Measurements from ENCODE around the gene LTBP4.
A peak's percentile ranks its signal among the peaks of the same experiment; 100 is the strongest.
"Not testable (repeated sequence)": the region's sequence is repeated elsewhere in the genome, so short reads cannot be mapped to it uniquely, and the experiment has no call there.

LTBP4 gene, protein sequence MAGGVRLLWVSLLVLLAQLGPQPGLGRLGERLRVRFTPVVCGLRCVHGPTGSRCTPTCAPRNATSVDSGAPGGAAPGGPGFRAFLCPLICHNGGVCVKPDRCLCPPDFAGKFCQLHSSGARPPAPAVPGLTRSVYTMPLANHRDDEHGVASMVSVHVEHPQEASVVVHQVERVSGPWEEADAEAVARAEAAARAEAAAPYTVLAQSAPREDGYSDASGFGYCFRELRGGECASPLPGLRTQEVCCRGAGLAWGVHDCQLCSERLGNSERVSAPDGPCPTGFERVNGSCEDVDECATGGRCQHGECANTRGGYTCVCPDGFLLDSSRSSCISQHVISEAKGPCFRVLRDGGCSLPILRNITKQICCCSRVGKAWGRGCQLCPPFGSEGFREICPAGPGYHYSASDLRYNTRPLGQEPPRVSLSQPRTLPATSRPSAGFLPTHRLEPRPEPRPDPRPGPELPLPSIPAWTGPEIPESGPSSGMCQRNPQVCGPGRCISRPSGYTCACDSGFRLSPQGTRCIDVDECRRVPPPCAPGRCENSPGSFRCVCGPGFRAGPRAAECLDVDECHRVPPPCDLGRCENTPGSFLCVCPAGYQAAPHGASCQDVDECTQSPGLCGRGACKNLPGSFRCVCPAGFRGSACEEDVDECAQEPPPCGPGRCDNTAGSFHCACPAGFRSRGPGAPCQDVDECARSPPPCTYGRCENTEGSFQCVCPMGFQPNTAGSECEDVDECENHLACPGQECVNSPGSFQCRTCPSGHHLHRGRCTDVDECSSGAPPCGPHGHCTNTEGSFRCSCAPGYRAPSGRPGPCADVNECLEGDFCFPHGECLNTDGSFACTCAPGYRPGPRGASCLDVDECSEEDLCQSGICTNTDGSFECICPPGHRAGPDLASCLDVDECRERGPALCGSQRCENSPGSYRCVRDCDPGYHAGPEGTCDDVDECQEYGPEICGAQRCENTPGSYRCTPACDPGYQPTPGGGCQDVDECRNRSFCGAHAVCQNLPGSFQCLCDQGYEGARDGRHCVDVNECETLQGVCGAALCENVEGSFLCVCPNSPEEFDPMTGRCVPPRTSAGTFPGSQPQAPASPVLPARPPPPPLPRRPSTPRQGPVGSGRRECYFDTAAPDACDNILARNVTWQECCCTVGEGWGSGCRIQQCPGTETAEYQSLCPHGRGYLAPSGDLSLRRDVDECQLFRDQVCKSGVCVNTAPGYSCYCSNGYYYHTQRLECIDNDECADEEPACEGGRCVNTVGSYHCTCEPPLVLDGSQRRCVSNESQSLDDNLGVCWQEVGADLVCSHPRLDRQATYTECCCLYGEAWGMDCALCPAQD (N-terminal part only)

DNA sequence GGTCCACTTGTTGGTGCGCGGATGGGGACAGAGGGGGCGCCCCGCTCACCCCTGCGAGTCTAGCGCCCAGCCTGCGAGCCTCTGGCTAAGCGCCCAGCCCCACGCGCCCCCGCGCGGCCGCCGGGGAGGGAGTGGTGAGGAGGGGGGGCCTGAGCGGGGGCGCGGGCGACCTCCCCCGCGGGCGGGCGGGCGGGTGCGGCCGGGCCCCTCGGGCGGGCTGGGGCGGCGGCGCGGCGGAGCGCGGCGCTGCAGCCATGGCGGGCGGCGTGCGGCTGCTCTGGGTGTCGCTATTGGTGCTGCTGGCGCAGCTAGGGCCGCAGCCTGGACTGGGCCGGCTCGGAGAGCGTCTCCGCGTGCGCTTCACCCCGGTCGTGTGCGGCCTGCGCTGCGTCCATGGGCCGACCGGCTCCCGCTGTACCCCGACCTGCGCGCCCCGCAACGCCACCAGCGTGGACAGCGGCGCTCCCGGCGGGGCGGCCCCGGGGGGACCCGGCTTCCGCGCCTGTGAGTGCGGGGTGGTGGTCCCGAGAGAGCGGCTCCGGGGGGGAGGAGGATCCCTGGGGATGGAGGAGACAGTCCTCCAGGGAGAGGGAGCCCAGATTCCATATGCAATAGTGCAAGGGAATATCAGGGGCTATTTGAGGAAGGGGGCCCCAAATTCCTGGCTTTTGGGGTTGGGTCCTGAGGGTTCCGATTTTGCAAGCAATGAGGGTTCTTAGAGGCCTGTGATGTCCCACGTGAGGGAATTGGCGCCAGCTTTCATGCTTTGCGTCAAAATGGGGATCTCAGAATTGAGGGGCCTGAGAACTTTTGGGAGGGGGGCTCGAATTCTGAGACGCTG lies at the start of gene LTBP4:
Gene LTBP4 (plus strand): TSS at position 236 of the 841 bp plus-strand sequence. CDS start 19 bp downstream, at position 255.
- no peak for DNase-seq

DNA sequence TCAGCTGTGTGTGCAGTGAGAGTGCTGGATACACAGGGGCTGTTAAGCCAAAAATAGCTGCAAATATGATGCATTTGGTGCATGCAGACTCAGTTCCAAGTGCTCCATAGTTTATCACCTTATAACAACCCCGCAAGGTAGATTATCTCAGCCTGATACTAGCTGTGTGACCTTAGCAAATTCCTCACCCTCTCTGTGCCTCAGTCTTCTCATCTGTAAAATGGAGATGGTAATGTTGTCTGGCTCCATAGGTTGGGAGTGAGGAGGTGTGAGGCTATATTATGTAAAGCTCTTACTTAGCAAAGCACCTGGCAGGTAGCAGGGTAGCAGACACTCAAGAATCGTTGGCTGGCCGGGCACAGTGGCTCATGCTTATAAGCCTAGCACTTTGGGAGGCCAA lies 48.3 kb upstream of the LTBP4 start:
- no peak for DNase-seq

DNA sequence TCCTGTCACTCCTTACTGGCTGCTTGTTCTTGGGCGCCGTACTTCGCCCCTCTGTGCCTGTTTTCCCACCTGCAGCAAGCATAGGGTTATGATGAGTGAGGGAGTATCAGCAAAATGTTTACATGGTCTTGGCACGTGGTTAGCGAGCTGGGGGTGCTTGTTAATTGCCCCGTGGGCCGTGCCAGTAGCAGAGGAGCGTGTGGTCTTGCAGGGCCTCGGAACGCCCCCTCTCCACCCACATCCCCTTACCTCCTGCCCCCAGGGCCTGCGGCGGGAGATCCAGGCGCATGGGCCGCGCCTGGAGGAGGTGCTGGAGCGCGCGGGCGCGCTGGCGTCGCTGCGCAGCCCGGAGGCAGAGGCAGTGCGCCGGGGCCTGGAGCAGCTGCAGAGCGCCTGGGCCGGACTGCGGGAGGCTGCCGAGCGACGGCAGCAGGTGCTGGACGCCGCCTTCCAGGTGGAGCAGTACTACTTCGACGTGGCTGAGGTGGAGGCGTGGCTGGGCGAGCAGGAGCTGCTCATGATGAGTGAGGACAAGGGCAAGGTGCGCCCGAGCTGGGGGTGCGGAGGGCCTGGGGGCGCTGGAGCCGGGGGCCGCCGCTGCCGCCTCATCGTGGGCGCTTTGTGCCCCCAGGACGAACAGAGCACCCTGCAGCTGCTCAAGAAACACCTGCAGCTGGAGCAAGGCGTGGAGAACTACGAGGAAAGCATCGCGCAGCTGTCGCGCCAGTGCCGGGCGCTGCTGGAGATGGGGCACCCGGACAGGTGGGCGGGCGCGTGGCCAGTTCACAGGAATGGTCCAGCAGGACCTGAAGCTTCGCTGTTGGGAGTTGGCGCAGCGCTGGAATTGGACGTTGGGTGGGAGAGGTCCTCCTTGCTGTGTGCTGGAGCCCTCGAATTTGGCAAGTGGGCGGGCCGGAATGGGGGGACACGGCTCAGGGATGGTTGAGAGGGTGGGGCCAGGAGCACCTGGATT lies 47.0 kb upstream of the LTBP4 start:
- no peak for DNase-seq

DNA sequence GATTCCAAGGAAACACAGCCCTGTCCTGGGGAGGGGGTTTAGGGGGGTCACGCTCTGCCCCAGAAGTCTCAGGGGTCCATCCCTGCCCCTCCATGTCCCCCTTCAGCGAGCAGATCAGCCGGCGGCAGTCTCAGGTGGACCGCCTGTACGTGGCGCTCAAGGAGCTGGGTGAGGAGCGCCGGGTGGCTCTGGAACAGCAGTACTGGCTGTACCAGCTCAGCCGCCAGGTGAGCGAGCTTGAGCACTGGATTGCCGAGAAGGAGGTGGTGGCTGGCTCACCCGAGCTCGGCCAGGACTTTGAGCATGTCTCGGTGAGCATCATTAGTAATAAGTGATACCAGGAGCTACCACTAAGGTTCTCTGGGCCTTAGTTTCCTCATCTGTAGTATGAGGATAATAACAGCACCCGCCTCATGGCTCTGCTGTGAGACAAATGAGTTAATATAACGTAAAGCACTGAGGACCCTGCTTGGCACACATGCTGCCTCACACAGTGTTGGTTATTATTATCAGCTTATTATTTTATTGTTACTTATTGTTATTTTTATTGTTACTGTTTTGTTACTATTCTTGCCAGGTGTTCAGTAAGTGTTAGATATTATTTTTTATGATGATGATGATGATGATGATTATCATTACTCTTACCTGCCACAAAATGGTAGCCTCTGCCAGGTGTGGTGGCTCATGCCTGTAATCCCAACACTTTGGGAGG lies 45.0 kb upstream of the LTBP4 start:
- no peak for DNase-seq

DNA sequence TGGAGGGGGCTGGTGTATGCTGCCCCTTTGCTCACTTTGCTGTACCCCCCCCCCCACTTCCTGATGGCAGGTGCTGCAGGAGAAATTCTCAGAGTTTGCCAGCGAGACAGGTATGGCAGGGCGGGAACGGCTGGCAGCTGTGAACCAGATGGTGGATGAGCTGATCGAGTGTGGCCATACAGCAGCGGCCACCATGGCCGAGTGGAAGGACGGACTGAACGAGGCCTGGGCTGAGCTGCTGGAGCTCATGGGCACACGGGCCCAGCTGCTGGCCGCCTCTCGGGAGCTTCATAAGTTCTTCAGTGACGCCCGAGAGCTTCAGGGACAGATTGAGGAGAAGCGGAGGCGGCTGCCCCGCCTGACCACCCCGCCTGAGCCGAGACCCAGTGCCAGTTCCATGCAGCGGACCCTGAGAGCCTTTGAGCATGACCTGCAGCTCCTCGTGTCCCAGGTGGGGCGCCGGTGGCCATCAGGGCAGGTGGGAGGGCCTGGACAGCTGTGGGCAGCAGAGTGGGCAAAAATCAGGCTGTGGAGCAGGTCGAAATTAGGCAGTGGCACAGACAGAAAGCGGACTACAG lies 44.1 kb upstream of the LTBP4 start:
- no peak for DNase-seq

DNA sequence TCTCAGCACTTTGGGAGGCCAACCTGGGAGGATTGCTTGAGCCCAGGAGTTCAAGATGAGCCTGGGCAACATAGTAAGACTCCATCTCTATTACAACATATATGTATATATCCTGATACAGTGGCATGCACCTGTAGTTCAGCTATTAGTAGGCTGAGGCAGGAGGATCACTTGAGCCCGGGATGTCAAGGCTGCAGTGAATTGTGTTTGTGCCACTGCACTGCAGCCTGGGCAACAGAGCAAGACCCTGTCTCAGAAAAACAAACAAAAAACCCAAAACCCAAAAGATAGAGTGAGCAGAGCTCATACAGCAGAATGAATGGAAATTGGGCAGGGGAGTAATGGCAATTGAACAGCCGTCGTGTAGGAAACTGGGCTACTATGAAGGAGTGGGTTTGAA lies 41.8 kb upstream of the LTBP4 start:
- no peak for DNase-seq

DNA sequence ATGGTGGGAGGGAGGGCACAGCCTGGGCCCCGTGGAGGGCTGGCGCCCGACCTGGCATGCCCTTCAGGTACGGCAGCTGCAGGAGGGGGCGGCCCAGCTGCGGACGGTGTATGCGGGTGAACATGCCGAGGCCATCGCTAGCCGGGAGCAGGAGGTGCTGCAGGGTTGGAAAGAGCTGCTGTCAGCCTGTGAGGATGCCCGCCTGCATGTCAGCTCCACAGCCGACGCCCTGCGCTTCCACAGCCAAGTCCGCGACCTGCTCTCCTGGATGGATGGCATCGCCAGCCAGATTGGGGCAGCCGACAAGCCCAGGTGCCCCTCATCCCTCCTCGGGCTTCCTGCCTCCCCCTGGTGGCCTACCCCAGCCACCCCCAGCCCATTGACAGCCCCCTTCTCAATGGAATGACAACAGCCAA lies 41.1 kb upstream of the LTBP4 start:
- DNase-seq, result no peak

DNA sequence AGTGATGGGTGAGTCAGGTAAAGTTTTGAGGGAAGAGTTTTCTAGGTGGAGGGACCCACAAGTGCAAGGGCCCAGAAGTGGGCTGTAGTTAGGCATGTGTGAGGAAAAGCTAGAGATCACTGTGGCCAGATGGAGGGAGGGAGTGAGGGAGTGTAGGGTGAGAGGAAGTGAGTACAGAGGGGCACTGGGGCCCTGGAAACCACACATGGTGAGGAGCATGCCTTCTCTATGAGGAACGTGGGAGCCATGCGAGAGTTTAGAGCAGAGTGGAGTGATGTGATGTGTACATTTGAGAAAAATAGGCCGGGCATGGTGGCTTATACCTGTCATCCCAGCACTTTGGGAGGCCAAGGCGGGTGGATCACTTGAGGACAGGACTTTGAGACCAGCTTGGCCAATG lies 39.2 kb upstream of the LTBP4 start:
- DNase-seq, result no peak

DNA sequence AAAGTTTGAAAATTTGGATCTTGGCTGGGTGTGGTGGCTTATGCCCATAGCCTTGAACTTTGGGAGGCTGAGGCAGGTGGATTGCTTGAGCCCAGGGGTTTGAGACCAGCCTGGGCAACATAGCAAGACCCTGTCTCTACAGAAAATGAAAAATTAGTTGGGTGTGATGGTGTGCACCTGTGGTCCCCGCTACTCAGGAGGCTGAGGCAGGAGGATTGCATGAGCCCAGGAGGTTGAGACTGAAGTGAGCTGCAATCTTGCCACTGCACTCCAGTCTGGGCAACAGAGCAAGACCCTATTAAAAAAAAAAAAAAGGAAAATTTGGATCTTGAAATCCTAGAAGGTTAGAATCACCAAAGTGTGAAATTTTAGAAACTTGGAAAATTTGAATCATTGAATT lies 36.6 kb upstream of the LTBP4 start:
- not testable (repeated sequence) for DNase-seq

DNA sequence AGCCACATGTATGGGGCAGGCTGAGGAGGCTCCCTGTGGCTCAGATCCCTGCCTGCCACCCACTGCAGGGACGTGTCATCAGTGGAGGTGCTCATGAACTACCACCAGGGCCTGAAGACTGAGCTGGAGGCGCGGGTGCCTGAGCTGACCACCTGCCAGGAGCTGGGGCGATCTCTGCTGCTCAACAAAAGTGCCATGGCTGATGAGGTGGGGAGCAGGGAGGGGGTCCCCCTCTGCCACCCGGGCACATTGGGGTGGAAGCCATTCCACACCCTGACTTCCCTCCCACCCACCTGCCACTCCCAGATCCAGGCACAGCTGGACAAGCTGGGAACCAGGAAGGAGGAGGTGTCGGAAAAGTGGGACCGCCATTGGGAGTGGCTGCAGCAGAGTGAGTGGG lies 35.8 kb upstream of the LTBP4 start:
- DNase-seq, result no peak

DNA sequence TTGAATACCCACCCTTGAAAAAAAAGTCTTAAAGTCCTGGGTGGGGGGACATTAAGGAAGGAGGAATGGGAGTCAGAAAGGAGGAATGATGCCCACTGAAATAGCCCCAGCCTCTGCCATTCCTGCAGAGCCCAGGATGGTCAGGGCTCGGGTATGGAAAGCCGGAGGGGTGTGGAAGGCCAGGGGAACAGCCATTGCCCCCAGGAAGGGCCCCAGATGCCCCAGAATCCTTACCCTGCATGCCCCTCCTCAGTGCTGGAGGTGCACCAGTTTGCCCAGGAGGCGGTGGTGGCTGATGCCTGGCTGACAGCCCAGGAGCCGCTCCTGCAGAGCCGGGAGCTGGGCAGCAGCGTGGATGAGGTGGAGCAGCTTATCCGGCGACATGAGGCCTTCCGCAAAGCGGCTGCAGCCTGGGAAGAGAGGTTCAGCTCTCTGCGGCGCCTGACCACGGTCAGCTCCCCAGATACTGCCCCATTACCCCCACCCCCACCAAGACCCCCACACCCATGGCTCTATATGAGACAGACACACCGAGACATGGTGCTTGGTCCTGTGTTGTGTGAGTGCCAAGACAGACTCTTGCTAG lies 35.2 kb upstream of the LTBP4 start:
- DNase-seq, result no peak

DNA sequence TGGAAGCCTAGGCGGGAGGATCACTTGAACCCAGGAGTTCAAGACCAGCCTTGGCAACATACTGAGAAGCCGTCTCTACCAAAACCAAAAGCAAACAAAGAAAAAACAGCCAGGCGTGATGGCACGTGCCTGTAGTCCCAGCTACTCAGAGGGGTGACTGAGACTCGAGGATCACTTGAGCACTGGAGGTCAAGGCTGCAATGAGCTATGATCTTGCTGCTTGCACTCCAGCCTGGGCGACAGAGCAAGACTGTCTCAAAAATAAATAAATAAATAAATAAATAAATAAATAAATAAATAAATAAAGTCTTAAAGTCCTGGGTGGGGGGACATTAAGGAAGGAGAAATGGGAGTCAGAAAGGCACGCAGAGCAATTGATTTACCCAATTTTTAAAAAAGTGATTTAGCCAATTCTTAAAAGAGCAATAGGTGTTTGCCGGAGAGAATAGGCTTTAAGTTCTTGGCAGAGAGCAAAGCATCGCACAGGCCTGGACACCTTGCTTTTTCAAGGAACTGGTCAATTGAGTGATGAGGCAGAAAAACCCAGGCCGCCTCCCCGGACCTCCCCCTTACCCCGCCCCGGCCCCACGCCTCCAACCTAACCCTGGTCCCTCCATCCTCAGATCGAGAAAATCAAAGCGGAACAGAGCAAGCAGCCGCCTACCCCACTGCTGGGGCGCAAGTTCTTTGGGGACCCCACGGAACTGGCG lies 34.0 kb upstream of the LTBP4 start:
- no peak for DNase-seq

DNA sequence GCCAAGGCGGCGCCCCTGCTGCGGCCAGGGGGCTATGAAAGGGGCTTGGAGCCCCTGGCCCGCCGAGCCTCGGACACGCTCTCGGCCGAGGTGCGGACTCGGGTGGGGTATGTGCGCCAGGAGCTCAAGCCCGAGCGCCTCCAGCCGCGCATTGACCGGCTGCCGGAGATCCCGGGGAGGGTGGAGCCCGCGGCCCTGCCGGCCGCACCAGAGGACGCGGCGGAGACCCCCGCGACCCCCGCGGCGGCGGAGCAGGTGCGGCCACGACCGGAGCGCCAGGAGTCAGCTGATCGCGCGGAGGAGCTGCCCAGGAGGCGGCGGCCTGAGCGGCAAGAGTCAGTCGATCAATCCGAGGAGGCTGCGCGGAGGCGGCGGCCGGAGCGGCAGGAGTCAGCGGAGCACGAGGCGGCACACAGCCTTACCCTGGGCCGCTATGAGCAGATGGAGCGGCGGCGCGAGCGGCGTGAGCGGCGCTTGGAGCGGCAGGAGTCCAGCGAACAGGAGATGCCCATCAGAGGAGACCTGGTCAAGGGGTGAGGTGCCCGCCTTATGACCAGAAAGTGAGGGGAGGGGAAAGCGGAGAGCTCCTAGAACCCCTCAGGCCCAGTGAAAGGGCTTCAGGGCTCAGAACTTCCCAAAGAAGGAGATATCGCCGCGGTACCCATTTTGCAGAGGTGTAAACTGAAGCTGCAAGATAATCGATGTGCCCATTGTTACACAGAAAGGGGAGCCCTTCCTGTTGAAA lies 33.2 kb upstream of the LTBP4 start:
- DNase-seq, result no peak

DNA sequence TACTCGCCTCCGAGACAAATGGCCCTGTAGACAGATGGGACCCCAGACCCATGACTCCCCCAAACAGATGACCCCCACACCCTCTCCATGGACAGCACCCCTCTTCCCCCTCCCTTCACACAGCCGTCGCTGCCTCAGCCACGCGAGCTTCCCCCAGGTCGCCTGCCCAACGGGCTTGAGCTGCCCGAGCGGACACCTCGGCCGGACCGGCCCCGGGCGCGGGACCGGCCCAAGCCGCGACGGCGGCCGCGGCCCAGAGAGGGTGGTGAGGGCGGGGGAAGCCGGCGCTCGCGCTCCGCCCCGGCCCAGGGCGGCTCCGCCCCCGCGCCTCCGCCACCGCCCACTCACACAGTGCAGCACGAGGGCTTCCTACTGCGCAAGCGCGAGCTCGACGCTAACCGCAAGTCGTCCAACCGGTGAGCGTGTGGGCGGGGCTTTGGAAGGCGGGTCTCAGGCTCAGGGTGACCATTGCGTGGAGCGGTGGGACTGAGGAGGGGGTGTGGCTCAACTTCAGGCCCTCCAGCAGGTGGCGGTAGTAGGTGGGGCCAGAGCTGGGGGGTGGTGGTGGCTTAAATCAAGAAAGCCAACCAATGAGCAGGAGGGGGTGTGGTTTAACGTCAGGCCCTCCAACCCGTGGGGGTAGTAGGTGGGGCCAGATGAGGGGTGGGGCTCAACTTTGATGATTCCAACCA lies 30.7 kb upstream of the LTBP4 start:
- DNase-seq, result peak; percentile 99

DNA sequence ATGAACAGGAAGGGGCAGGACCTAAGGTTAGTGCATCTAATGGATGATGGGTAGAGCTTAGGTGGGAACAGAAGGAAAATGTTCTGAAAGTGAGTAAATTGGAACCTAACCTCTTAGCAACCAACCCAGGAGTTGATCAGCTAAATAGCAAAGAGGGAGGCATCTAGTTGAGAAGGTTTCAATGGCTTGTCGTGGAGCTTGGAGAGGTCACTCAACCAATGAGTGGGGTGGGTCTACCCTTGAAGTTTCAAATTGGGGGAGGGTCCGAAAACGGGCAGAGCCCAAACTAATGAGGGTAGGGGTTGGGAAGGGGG lies 30.2 kb upstream of the LTBP4 start:
- no peak for DNase-seq

DNA sequence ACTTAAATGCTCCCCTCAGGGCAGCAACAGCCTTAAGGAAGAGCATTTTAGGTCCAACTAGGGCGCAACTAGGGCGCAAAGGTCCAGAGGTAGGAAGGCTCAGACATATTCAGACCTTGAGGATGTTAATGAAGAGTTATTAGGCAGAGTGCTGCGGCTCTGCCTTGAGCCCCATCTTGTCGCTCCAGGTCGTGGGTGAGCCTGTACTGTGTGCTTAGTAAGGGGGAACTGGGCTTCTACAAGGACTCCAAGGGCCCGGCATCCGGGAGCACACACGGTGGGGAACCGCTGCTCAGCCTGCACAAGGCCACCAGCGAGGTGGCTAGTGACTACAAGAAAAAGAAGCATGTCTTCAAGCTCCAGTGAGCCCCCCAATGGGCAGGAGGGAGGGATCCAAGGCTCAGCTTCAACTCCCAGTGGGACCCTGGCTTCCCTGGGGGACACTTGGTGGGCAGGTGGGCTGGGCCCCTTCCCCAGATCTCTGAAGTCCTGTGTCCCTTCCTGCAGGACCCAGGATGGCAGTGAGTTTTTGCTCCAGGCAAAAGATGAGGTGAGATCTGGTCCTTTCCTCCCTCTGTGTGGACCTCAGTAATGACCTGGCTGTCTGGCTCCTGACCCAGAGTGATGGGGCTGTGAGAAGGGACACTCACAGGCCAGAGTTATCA lies 29.2 kb upstream of the LTBP4 start:
- DNase-seq, result no peak

DNA sequence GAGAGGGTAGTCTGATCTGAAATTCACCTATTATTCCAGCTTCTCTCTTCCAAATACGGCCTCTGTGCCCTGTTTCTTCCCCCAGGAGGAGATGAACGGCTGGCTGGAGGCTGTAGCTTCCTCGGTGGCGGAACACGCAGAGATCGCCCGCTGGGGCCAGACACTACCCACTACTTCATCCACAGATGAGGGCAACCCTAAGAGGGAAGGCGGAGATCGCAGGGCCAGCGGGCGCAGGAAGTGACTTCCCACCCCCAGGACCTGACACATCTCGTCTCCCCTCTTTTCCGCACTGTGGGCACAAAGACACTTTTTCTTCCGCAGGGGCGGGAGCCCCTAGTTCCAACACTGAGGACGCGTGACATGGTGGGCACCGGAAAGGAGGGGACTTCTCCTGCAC lies 25.8 kb upstream of the LTBP4 start:
- DNase-seq, result no peak
